Stimulated activated effector memory CD8-positive, alpha-beta T cell treated with anti-CD3 and anti-CD28 coated beads, Interleukin-12 subunit alpha, Interleukin-12 subunit beta, amount 100 ng/mL, for 72 hours (primary cell): ENCODE data around the gene ZNF670.
"Not testable (repeated sequence)": the region's sequence is repeated elsewhere in the genome, so short reads cannot be mapped to it uniquely, and the experiment has no call there.

Source experiments
- ATAC-seq: fragments of 150-1000 bp; cut with Tn5 transposase; 2 replicates; pipeline ENCODE4 v1.10.0; 2021
- DNase-seq, 2 donors: peaks; one replicate each; pipeline ENCODE4 v3.0.0; 2021 to 2022; ENCODE audit warnings: low spot score in 2 of 2
- H3K27ac Mint-ChIP-seq: one replicate; pipeline ENCODE4 v1.8.0; 2022; ENCODE audit warnings: mild to moderate bottlenecking, mixed read lengths
- H3K36me3 Mint-ChIP-seq: one replicate; pipeline ENCODE4 v1.8.0; 2022; ENCODE audit warnings: mild to moderate bottlenecking, mixed read lengths
- H3K4me1 Mint-ChIP-seq: one replicate; pipeline ENCODE4 v1.8.0; 2022; ENCODE audit warnings: mixed read lengths
- H3K4me3 Mint-ChIP-seq: one replicate; pipeline ENCODE4 v1.8.0; 2022; ENCODE audit warnings: mild to moderate bottlenecking, mixed read lengths
- H3K9me3 Mint-ChIP-seq: one replicate; pipeline ENCODE4 v1.8.0; 2022; ENCODE audit warnings: mixed read lengths

ZNF670 gene

DNA sequence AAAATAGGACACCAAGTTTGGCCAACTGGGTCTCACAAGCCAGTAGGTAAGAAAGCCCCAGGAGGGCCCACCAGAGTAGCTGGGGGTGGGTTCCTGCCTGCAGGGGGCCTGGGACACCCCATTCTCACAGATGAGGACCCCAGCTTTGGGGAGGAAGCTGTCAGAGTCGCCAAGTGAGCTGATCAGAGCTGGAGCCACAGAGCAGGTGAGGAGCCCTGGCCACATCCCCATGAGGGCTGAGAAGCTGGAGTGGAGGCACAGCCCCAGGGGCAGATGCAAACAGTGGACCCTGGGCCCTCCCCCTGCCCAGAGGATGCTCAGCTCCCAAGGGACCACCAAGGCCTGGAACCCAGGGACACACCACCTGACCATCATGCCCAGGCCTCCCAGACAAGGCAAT, 8.6 kb upstream of the ZNF670 start:
- ATAC-seq = peak; percentile 5
- no peaks in the 10 kb centered on the region for H3K9me3 Mint-ChIP-seq
- H3K4me3 Mint-ChIP-seq = no peak overlapping the region
- no peaks in the 10 kb centered on the region for H3K4me1 Mint-ChIP-seq
- H3K36me3 Mint-ChIP-seq = no peaks in the 10 kb centered on the region
- no peak for DNase-seq
- H3K27ac Mint-ChIP-seq = no peak overlapping the region

GRCh38 chr1:247085310-247085709, 6.7 kb upstream of the ZNF670 start:
- Mint-ChIP-seq H3K4me1 (no peaks in the 10 kb centered on the region), H3K27ac (no peak overlapping the region), H3K36me3 (no peaks in the 10 kb centered on the region), H3K4me3 (no peak overlapping the region), H3K9me3 (no peaks in the 10 kb centered on the region)
- ATAC-seq (no peak), DNase-seq (no peak)

DNA sequence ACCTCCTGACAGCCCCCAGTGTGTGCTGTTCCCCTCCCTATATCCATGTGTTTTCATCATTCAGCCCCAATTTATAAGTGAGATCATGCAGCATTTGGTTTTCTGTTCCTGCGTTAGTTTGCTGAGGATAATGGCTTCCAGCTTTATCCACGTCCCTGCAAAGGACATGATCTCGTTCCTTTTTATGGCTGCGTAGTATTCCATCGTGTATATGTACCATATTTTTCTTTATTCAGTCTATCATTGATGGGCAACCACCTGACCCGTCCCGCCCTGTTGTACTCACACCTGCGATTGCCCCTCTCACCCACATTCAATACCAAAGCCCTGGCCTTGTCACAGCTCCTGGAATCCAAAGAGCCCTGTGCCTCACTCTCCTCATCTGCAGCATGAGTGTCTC, 6.2 kb upstream of the ZNF670 start:
- H3K27ac Mint-ChIP-seq = no peak overlapping the region
- H3K9me3 Mint-ChIP-seq = no peaks in the 10 kb centered on the region
- no peak overlapping the region for H3K4me3 Mint-ChIP-seq
- no peaks in the 10 kb centered on the region for H3K36me3 Mint-ChIP-seq
- DNase-seq (no peak), ATAC-seq (no peak)
- no peaks in the 10 kb centered on the region for H3K4me1 Mint-ChIP-seq

GRCh38 chr1:247079141-247079874, 697 bp upstream of the ZNF670 start:
- no peaks in the 10 kb centered on the region for H3K36me3 Mint-ChIP-seq
- peak overlapping the region; percentile 90 for H3K4me3 Mint-ChIP-seq
- H3K27ac Mint-ChIP-seq = peak overlapping the region; percentile 91
- peaks cover 37% of the 10 kb centered on the region for H3K4me1 Mint-ChIP-seq
- ATAC-seq (no peak), DNase-seq (no peak)
- H3K9me3 Mint-ChIP-seq = no peaks in the 10 kb centered on the region

DNA sequence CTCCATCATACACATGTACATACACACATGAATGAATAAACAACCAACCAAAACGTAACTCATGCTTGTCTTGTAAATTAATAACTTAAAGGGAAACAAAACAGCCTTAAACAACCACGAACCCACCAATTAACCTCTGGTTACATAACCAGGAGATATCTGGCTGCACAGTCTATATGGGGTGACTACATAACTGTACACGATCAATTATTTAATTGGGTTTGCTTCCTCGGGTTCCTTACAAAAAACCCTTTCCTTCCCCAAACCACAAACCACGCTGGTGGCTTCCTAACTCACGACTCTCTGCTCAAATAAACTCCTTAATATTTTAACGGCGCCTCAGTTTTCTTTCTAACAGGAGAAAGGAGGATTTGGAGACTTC, 744 bp downstream of the ZNF670 start:
- no peaks in the 10 kb centered on the region for H3K36me3 Mint-ChIP-seq
- peak overlapping the region; percentile 90 for H3K4me3 Mint-ChIP-seq
- peaks cover 39% of the 10 kb centered on the region for H3K4me1 Mint-ChIP-seq
- no peaks in the 10 kb centered on the region for H3K9me3 Mint-ChIP-seq
- DNase-seq (no peak), ATAC-seq (no peak)
- peak overlapping the region; percentile 91 for H3K27ac Mint-ChIP-seq

DNA sequence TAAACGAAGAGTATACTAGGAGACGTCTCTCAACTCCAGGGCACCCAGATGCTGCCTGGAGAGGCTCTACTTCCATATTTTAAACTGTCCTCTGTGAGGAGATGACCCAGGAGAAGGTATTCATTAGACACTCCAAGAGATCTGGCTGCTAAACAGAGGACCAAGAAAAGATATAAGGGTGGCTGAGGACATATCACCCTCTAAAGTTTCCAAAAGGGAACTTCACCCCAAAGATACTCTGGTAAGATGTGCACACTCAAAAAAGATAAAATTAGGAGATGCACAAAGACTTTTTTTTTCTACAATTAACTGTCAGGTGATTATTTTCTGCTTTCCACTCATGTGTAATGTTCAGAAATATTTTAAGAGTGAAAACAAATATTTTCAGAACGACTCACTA, 1.4 kb downstream of the ZNF670 start:
- no peak for DNase-seq
- H3K4me1 Mint-ChIP-seq = peaks cover 39% of the 10 kb centered on the region

DNA sequence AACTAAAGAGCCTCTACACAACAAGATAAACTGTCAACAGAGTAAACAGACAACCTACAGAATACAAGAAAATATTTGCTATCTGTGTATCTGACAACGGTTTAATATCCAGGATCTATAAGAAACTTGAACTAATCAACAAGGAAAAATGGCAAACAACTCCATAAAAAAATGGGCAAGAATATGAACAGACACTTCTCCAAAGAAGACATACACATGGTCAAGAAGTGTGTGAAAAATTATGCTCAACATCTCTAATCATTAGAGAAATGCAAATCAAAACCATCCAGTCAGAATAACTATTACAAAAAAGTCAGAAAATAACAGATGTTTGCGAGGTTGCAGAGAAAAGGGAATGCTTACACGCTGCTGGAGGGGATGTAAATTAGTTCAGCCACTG, 8.0 kb downstream of the ZNF670 start:
- no peak for ATAC-seq
- no peaks in the 10 kb centered on the region for H3K36me3 Mint-ChIP-seq
- H3K9me3 Mint-ChIP-seq = peaks cover 3% of the 10 kb centered on the region
- no peak overlapping the region for H3K4me3 Mint-ChIP-seq
- DNase-seq = no peak
- H3K4me1 Mint-ChIP-seq = peaks cover 10% of the 10 kb centered on the region
- H3K27ac Mint-ChIP-seq = no peak overlapping the region

More for the DNA sequence above, 1.4 kb downstream of the ZNF670 start:
- H3K9me3 Mint-ChIP-seq = no peaks in the 10 kb centered on the region
- no peaks in the 10 kb centered on the region for H3K36me3 Mint-ChIP-seq
- no peak overlapping the region for H3K27ac Mint-ChIP-seq
- no peak for ATAC-seq
- H3K4me3 Mint-ChIP-seq = peak overlapping the region; percentile 90

DNA sequence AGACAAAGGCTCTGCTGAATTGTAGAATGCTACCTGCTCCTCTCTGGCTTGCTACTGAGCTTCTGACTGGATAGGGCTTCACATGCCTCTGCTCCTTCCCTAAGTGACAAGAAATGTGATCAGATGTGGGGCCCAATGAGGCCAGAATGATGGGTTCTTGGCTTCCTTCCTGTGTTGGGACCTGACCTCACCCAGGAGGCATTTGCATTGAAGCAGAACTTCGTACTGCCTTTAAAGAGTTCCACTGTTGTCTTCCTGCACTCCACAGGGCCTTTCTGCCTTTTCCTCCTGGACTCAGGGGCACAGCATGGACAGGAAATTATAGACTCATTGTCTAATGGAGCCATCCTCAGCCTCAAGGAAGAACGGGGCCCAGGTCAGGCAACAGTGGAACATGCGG, 14.3 kb downstream of the ZNF670 start:
- Mint-ChIP-seq H3K4me1 (no peaks in the 10 kb centered on the region), H3K36me3 (no peaks in the 10 kb centered on the region)

DNA sequence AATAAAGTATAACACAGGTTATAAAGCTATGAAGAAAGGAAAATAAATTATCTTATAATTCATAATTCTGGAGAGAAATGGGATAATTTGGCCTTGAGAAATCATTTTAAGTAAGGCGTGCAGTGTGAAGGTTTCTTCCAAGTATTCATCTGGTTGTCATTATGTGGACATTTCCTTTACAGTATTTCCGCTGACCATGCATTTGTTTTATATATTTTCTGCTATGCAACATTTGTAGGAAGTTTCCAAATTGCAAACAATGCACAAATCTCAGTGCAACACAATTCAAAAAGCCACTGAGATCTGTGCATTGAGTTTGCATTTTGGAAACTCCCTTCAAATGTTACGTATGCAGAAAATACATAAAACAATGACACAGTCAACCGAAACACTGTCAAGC, 17.8 kb downstream of the ZNF670 start:
- Mint-ChIP-seq H3K36me3 (no peaks in the 10 kb centered on the region), H3K27ac (no peak overlapping the region), H3K4me1 (no peaks in the 10 kb centered on the region), H3K4me3 (no peak overlapping the region), H3K9me3 (peaks cover 22% of the 10 kb centered on the region)
- ATAC-seq (no peak), DNase-seq (no peak)

More for the DNA sequence above, 14.3 kb downstream of the ZNF670 start:
- ATAC-seq = no peak
- no peak for DNase-seq
- Mint-ChIP-seq H3K27ac (no peak overlapping the region), H3K9me3 (peaks cover 3% of the 10 kb centered on the region), H3K4me3 (no peak overlapping the region)

DNA sequence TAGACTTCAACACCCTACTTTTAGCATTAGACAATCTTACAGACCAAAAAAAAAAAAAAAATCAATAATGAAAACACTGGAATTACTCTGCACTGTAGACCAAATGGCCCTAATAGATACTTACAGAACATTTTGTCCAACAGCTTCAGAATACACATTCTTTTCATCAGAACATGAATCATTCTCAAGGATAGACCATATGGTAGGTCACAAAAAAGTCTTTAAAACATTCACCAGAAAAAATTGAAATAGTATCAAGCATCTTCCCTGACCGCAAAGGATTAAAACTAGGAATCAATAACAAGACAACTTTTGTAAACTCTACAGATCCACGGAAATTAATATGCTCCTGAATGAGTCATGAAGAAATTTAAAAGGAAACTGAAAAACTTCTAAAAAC, 22.5 kb downstream of the ZNF670 start:
- Mint-ChIP-seq H3K4me3 (no peak overlapping the region), H3K36me3 (no peaks in the 10 kb centered on the region), H3K27ac (no peak overlapping the region), H3K9me3 (peaks cover 38% of the 10 kb centered on the region), H3K4me1 (peaks cover 8% of the 10 kb centered on the region)
- ATAC-seq = no peak
- DNase-seq = no peak

GRCh38 chr1:247054992-247055415, 23.6 kb downstream of the ZNF670 start:
- DNase-seq = no peak

GRCh38 chr1:247047702-247048101, 30.9 kb downstream of the ZNF670 start:
- Mint-ChIP-seq H3K9me3 (peaks cover 32% of the 10 kb centered on the region), H3K4me3 (no peak overlapping the region), H3K36me3 (no peaks in the 10 kb centered on the region), H3K27ac (no peak overlapping the region), H3K4me1 (no peaks in the 10 kb centered on the region)
- DNase-seq (no peak), ATAC-seq (no peak)

More at GRCh38 chr1:247054992-247055415, 23.6 kb downstream of the ZNF670 start:
- H3K9me3 Mint-ChIP-seq = peaks cover 40% of the 10 kb centered on the region
- no peak overlapping the region for H3K4me3 Mint-ChIP-seq
- no peak overlapping the region for H3K27ac Mint-ChIP-seq
- no peak for ATAC-seq
- H3K36me3 Mint-ChIP-seq = no peaks in the 10 kb centered on the region
- peaks cover 8% of the 10 kb centered on the region for H3K4me1 Mint-ChIP-seq

- Mint-ChIP-seq H3K4me1 (no peaks in the 10 kb centered on the region), H3K27ac (no peak overlapping the region), H3K36me3 (no peaks in the 10 kb centered on the region), H3K9me3 (peaks cover 33% of the 10 kb centered on the region), H3K4me3 (no peak overlapping the region)
- DNase-seq = no peak
- no peak for ATAC-seq
Observed at GRCh38 chr1:247047260-247047659, 31.4 kb downstream of the ZNF670 start.

GRCh38 chr1:247043406-247043805, 35.2 kb downstream of the ZNF670 start:
- H3K9me3 Mint-ChIP-seq = peaks cover 24% of the 10 kb centered on the region
- no peak overlapping the region for H3K27ac Mint-ChIP-seq
- DNase-seq (no peak), ATAC-seq (no peak)
- H3K4me1 Mint-ChIP-seq = no peaks in the 10 kb centered on the region
- H3K36me3 Mint-ChIP-seq = peaks cover 11% of the 10 kb centered on the region
- no peak overlapping the region for H3K4me3 Mint-ChIP-seq

- no peak for DNase-seq
- Mint-ChIP-seq H3K9me3 (peaks cover 24% of the 10 kb centered on the region), H3K36me3 (peaks cover 23% of the 10 kb centered on the region), H3K27ac (no peak overlapping the region), H3K4me3 (no peak overlapping the region), H3K4me1 (no peaks in the 10 kb centered on the region)
- ATAC-seq = no peak
Observed at GRCh38 chr1:247037511-247038320, 40.9 kb downstream of the ZNF670 start.

DNA sequence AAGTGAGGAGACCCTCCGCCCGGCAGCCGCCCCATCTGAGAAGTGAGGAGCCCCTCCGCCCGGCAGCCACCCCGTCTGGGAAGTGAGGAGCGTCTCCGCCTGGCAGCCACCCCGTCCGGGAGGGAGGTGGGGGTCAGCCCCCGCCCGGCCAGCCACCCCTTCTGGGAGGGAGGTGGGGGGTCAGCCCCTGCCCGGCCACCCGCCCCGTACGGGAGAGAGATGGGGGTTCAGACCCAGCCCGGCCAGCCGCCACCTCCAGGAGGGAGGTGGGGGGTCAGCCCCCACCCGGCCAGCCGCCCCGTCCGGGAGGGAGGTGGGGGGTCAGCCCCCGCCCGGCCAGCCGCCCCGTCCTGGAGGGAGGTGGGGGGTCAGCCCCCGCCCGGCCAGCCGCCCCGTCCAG, 46.3 kb downstream of the ZNF670 start:
- DNase-seq, H3K36me3 Mint-ChIP-seq, H3K4me3 Mint-ChIP-seq, H3K4me1 Mint-ChIP-seq, H3K27ac Mint-ChIP-seq, ATAC-seq: not testable (repeated sequence)
- peaks cover 23% of the 10 kb centered on the region for H3K9me3 Mint-ChIP-seq
